Endodermal cell (in vitro differentiated cells): ENCODE measurements around the gene GALR2. TPM values are rescaled to one million over a fixed set of nuclear protein-coding genes. Genes with fewer than 3 reads are reported as not detected.

ENCODE experiments used
- DNase-seq: peaks from one replicate; pipeline ENCODE4 v3.0.0-alpha.2; 2017
- H3K27ac ChIP-seq: 2 replicates; pipeline ENCODE4 v1.5.1; 2013; ENCODE audit warnings: mild to moderate bottlenecking, low read depth, low read length, moderate library complexity
- H3K27me3 ChIP-seq: 2 replicates; pipeline ENCODE4 v1.6.1; 2013; ENCODE audit warnings: mild to moderate bottlenecking, low read length, moderate library complexity; ENCODE audit not compliant: insufficient read depth, control insufficient read depth, poor library complexity, severe bottlenecking
- H3K36me3 ChIP-seq: 2 replicates; pipeline ENCODE4 v1.7.0; 2013; ENCODE audit warnings: mild to moderate bottlenecking, low read length, moderate library complexity; ENCODE audit not compliant: control insufficient read depth, insufficient read depth
- H3K4me1 ChIP-seq: one replicate; pipeline ENCODE4 v1.7.0; 2013; ENCODE audit warnings: low read length; ENCODE audit not compliant: control insufficient read depth, insufficient read depth
- H3K4me3 ChIP-seq: 2 replicates; pipeline ENCODE4 v1.5.1; 2013; ENCODE audit warnings: mild to moderate bottlenecking, low read length, moderate library complexity
- H3K9ac ChIP-seq: 2 replicates; pipeline ENCODE4 v1.6.1; 2013; ENCODE audit warnings: mild to moderate bottlenecking, low read length, moderate library complexity; ENCODE audit not compliant: poor library complexity, severe bottlenecking; ENCODE audit errors: extremely low read depth
- H3K9me3 ChIP-seq: 2 replicates; pipeline ENCODE4 v1.6.1; 2013; ENCODE audit warnings: mild to moderate bottlenecking, low read length, moderate library complexity; ENCODE audit not compliant: control insufficient read depth
- H3K27ac Mint-ChIP-seq: 2 replicates; pipeline ENCODE4 v1.8.0; 2020; ENCODE audit warnings: mixed read lengths
- H3K27me3 Mint-ChIP-seq: 2 replicates; pipeline ENCODE4 v1.8.0; 2021; ENCODE audit warnings: mild to moderate bottlenecking, mixed read lengths; ENCODE audit not compliant: insufficient read depth
- H3K36me3 Mint-ChIP-seq: 2 replicates; pipeline ENCODE4 v1.8.0; 2020; ENCODE audit warnings: low read depth, mixed read lengths
- H3K4me1 Mint-ChIP-seq: 2 replicates; pipeline ENCODE4 v1.8.0; 2020; ENCODE audit warnings: mixed read lengths
- H3K4me3 Mint-ChIP-seq: 2 replicates; pipeline ENCODE4 v1.8.0; 2020; ENCODE audit warnings: mild to moderate bottlenecking, moderate library complexity, mixed read lengths
- H3K9me3 Mint-ChIP-seq: 2 replicates; pipeline ENCODE4 v1.8.0; 2020; ENCODE audit warnings: mild to moderate bottlenecking, mixed read lengths
- WGBS, 2 experiments: methylation state at CpG; one replicate each; pipeline versions ENCODE4 v1.1.5 to v1.1.7; 2013; ENCODE audit warnings: missing lambda C conversion rate in 2 of 2, mixed read lengths in 1 of 2; ENCODE audit not compliant: insufficient coverage in 1 of 2, insufficient read length in 1 of 2; 5-methylcytosine and 5-hydroxymethylcytosine counted together
- long read RNA-seq, 4 experiments: library from polyadenylated mRNA in 2 of 4; library from RNA in 1 of 4; library from capped mRNA in 1 of 4; stranded (forward) in 3 of 4; unstranded in 1 of 4; transcript quantifications; one replicate each; pipeline ENCODE4 v2.0.0, GENCODE V29; 2020 to 2021; ENCODE audit warnings: inconsistent platforms in 1 of 4
- polyA plus RNA-seq, 2 experiments: library from polyadenylated mRNA; stranded (reverse); fragments of 50-300 nt; gene quantifications; one replicate each; pipeline ENCODE4 v1.2.3, GENCODE V29; 2013
- total RNA-seq, 2 donors: library from RNA; stranded (reverse); fragmentation: NEBNext Ultra II Directional in 1 of 2; extraction: Animal tissue kit (Norgen Biotek cat#: 25700) in 1 of 2; gene quantifications; 2 replicates in 1 of 2; 3 replicates in 1 of 2; pipeline ENCODE4 v1.2.1, GENCODE V29; 2021
- TF ChIP-seq, protein P1 (sequence below): fragments of 200-600 bp; sonication (generic); conservative IDR thresholded peaks from 2 replicates; pipeline ENCODE4 v1.5.0; 2021; ENCODE audit warnings: antibody characterized with exemption, mild to moderate bottlenecking

Gene GALR2, protein sequence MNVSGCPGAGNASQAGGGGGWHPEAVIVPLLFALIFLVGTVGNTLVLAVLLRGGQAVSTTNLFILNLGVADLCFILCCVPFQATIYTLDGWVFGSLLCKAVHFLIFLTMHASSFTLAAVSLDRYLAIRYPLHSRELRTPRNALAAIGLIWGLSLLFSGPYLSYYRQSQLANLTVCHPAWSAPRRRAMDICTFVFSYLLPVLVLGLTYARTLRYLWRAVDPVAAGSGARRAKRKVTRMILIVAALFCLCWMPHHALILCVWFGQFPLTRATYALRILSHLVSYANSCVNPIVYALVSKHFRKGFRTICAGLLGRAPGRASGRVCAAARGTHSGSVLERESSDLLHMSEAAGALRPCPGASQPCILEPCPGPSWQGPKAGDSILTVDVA
- total RNA-seq = not detected
- not detected for polyA plus RNA-seq (2013, experiment 1 of 2)
- polyA plus RNA-seq (2013, experiment 2 of 2) = not detected
- long read RNA-seq, experiment 1 = 0 reads
- long read RNA-seq, experiment 2, partial matches to known transcripts = 0 of 1 reads
- long read RNA-seq, experiment 2, other reads (novel, unspliced or antisense) = 1 of 1 reads
- long read RNA-seq, experiment 3 = 0 reads
- long read RNA-seq, experiment 4 = 0 reads

DNA sequence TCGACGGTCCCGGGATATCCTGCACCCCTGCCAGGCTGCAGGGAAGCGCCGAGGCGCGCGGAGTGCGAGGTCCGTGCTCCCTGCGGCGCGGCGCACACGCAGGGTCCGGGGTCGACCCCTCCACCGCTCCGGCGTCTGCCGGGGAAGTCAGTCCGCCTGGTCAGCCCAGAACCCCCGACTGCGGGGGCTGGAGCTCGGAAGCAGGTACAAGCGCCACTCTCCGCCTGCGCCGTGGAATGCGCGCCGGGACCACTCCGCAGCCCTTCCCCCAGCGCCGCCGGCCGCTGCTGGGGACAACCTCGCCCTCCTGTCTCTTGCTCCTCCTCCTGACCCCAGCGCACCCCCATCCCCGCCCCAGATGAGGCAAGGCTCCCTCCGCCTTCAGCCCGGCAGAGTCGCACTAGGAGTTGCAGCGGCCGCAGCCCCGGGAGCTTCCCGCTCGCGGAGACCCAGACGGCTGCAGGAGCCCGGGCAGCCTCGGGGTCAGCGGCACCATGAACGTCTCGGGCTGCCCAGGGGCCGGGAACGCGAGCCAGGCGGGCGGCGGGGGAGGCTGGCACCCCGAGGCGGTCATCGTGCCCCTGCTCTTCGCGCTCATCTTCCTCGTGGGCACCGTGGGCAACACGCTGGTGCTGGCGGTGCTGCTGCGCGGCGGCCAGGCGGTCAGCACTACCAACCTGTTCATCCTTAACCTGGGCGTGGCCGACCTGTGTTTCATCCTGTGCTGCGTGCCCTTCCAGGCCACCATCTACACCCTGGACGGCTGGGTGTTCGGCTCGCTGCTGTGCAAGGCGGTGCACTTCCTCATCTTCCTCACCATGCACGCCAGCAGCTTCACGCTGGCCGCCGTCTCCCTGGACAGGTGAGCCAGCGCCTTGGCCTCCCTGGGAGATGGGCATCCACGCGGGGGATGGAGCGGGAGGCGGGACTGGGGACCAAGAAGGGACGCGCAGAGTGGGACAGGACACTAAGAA is at the start of gene GALR2:
GALR2 (plus strand) TSS at position 392 of the 974 bp plus-strand sequence; CDS start at position 495, 103 bp downstream.
- H3K27ac Mint-ChIP-seq = no peak within 1 kb of the TSS
- H3K9me3 ChIP-seq = no peaks in the 10 kb centered on the region
- peak; percentile 87 for DNase-seq
- peak within 1 kb of the TSS; percentile 52 for H3K4me3 Mint-ChIP-seq
- H3K27me3 Mint-ChIP-seq = peaks cover 68% of the 10 kb centered on the region
- no peak within 1 kb of the TSS for H3K9ac ChIP-seq
- WGBS, 2 experiments = 5% methylated on average over 8 to 92 of the region's 92 CpGs
- no peak within 1 kb of the TSS for H3K27ac ChIP-seq
- peaks cover 25% of the 10 kb centered on the region for H3K4me1 Mint-ChIP-seq
- H3K4me1 ChIP-seq = peaks cover 7% of the 10 kb centered on the region
- peaks cover 65% of the 10 kb centered on the region for H3K27me3 ChIP-seq
- H3K9me3 Mint-ChIP-seq = no peaks in the 10 kb centered on the region
- TF ChIP-seq, protein P1, sequence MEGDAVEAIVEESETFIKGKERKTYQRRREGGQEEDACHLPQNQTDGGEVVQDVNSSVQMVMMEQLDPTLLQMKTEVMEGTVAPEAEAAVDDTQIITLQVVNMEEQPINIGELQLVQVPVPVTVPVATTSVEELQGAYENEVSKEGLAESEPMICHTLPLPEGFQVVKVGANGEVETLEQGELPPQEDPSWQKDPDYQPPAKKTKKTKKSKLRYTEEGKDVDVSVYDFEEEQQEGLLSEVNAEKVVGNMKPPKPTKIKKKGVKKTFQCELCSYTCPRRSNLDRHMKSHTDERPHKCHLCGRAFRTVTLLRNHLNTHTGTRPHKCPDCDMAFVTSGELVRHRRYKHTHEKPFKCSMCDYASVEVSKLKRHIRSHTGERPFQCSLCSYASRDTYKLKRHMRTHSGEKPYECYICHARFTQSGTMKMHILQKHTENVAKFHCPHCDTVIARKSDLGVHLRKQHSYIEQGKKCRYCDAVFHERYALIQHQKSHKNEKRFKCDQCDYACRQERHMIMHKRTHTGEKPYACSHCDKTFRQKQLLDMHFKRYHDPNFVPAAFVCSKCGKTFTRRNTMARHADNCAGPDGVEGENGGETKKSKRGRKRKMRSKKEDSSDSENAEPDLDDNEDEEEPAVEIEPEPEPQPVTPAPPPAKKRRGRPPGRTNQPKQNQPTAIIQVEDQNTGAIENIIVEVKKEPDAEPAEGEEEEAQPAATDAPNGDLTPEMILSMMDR = no peak
- H3K4me3 ChIP-seq = peak within 1 kb of the TSS; percentile 40
- H3K36me3 ChIP-seq = no peaks in the 10 kb centered on the region
- peaks cover 4% of the 10 kb centered on the region for H3K36me3 Mint-ChIP-seq

- H3K4me1 ChIP-seq = peaks cover 4% of the 10 kb centered on the region
- no peaks in the 10 kb centered on the region for H3K36me3 ChIP-seq
- DNase-seq = no peak
- H3K27ac ChIP-seq = no peak overlapping the region
- Mint-ChIP-seq H3K36me3 (no peaks in the 10 kb centered on the region), H3K9me3 (no peaks in the 10 kb centered on the region), H3K27ac (no peak overlapping the region), H3K4me3 (no peak overlapping the region), H3K4me1 (peaks cover 12% of the 10 kb centered on the region), H3K27me3 (peaks cover 5% of the 10 kb centered on the region)
- TF ChIP-seq, protein P1 = no peak
- no peaks in the 10 kb centered on the region for H3K27me3 ChIP-seq
- H3K9me3 ChIP-seq = no peaks in the 10 kb centered on the region
- no peak overlapping the region for H3K9ac ChIP-seq
- H3K4me3 ChIP-seq = no peak overlapping the region
- WGBS, 2 experiments = 92 to 99% methylated on average over 7 to 12 of the region's 12 CpGs
Measured at GRCh38 chr17:76025294-76025693, 49.3 kb upstream of the GALR2 start.

DNA sequence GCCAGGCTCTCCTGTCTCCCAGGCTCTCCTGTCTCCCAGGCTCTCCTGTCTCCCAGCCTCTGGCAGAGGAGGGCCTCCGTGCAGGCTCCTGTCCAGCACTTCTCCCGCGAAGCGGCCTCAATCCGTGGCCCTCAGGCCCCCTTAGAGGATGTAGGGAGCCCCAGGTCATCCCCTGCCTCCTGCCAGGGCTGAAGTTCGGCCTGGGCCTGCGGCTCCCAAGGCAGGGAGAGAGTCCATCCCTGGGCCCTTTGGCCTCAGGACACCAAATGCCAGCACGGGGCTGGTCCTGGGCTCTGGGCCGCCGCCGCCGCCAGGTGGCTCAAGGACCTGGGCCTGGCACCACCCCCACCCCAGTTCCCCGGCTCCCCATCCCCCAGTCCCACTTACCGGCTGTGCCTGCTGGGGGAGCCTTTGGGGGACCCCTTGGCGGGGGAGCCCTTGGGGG is 47.8 kb upstream of the GALR2 start:
- H3K36me3 ChIP-seq = no peaks in the 10 kb centered on the region
- H3K27me3 ChIP-seq = no peaks in the 10 kb centered on the region
- no peak for DNase-seq
- no peak overlapping the region for H3K27ac Mint-ChIP-seq
- no peaks in the 10 kb centered on the region for H3K9me3 ChIP-seq
- H3K36me3 Mint-ChIP-seq = no peaks in the 10 kb centered on the region
- H3K9me3 Mint-ChIP-seq = no peaks in the 10 kb centered on the region
- peaks cover 5% of the 10 kb centered on the region for H3K27me3 Mint-ChIP-seq
- no peak overlapping the region for H3K27ac ChIP-seq
- peaks cover 4% of the 10 kb centered on the region for H3K4me1 ChIP-seq
- no peak overlapping the region for H3K4me3 Mint-ChIP-seq
- 90% methylated on average over 2 to 15 of the region's 15 CpGs for WGBS, 2 experiments
- no peak overlapping the region for H3K4me3 ChIP-seq
- peaks cover 12% of the 10 kb centered on the region for H3K4me1 Mint-ChIP-seq
- H3K9ac ChIP-seq = no peak overlapping the region
- TF ChIP-seq, protein P1 = no peak
